GM12891 (cell line): ENCODE data around the gene PRKCA.

Experiments used
- POLR2A ChIP-seq: IDR thresholded peaks from 2 replicates; pipeline ENCODE4 v1.6.1; 2011; ENCODE audit warnings: low read depth, low read length, control low read depth
- POLR2AphosphoS5 ChIP-seq: IDR thresholded peaks from 2 replicates; pipeline ENCODE4 v1.6.1; 2011; ENCODE audit warnings: low read depth, low read length, control low read depth
- POU2F2 ChIP-seq: IDR thresholded peaks from 2 replicates; pipeline ENCODE4 v1.6.1; 2011; ENCODE audit warnings: low read depth, mild to moderate bottlenecking, control low read depth, low read length, moderate library complexity
- SPI1 ChIP-seq: IDR thresholded peaks from 2 replicates; pipeline ENCODE4 v1.6.1; 2011; ENCODE audit warnings: low read depth, low read length, control low read depth
- TAF1 ChIP-seq: IDR thresholded peaks from 2 replicates; pipeline ENCODE4 v1.6.1; 2011; ENCODE audit warnings: low read depth, low read length, control low read depth

DNA sequence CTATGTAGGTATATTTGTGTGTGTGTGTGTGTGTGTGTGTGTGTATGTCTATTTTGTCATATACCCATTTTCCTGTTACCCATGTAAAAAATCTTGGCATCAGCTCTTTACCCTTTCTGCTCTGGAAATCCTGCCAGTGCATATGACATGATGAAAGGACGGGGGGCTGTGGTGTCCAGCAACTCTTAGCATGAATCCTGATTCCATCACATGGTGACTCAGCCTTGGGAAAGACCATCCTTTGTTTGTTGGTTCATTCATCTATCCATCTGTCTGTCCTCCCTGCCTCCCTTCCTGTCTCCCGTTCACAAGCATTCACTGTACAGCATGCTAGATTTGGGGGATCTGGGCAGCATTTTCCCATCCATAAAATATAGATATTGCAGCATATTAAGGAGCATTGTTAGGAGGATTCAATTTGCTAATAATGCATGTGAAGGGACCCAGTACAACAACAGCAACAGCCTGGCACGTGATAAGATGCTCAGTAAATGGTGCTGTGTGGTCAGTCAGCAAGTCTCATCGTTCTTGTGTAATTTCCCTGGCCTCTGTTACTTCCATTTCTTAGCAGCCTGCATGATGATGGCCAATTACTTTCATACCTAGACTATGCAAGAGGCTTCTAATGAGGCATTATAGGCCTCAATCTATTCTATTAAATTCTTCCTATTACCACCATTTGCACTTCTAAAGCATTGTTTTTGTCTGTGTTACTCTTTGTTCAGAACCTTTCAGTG is 191.0 kb downstream of the PRKCA start:
- TF ChIP-seq TAF1 (no peak), POLR2A (no peak), POLR2AphosphoS5 (no peak), POU2F2 (no peak), SPI1 (no peak)
